GM21619 (cell line): ENCODE measurements around the gene SMG1.

Experiments
- ATAC-seq: cut with Tn5 transposase; IDR thresholded peaks from one replicate; pipeline ENCODE4 v1.9.1; 2021; ENCODE audit not compliant: unreplicated experiment

Gene SMG1

GRCh38 chr16:18855196-18855595, 71.0 kb downstream of the SMG1 start:
- ATAC-seq, result no peak

- no peak for ATAC-seq
These were observed 72.5 kb downstream of the SMG1 start for GRCh38 chr16:18853694-18854093.

DNA sequence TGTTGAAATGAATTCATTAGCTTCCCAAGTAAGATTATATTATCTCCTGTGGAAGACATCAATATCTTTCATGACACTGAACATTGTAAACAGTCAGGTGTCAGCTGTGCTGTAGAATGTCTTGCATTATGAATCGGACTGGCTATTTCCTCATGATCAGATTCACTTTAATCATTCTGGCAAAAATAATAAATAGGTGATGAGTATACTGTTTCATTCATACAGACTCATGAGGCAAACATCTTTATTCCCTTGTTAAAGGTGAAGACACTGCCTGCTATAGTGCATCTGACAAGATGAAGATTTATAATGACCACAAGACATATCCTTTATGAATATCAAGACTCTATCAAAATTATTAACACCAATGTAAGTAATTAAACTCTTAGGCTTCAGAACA, 73.6 kb downstream of the SMG1 start:
- ATAC-seq, result no peak

- ATAC-seq, result no peak
These were observed 79.8 kb downstream of the SMG1 start for GRCh38 chr16:18846416-18846815.

DNA sequence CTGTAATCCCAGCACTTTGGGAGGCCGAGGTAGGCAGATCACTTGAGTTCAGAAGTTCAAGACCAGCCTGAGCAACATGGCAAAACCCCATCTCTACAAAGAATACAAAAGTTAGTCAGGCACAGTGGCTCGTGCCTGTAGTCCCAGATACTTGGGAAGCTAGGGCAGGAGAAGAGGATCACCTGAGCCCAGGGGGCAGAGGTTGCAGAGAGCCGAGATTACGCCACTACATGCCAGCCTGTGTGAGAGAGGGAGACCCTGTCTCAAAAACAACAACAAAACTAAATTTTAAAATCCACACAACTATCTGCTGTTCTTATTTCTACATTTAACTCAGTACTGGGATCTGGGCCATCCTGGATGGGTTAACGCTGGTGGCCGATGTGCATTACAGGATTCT, 83.6 kb downstream of the SMG1 start:
- no peak for ATAC-seq

DNA sequence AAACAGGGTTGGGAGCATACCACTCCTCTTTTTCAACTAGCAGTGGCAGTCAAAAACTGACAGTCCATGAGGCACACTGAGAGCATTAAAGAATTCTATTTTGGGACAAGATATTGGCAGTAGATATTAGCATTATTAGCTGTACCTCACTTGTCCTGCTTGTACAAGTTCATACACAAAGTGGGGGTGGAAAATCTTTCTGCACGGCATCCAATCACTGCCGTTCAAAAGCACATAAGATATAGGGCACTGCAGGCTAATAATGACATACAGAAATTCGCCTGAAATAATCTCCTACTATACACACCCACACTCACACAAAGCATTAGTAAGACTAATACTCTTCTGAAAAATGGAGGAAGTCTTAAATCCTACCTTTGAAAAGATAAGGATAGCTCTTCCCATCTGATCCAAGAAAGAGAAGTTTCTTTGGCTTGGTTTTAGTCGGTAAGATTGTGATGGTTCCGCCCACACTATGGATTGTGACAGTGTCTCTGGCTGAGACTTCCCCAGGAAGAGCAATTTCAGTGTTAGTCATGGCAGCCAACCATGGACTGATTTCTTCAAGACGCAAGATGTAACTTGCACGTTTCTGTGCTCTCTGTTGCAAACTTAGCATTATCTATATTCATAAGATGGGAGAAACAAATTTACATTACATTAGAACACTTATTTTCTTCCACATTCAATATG, 84.2 kb downstream of the SMG1 start:
- ATAC-seq, result no peak

DNA sequence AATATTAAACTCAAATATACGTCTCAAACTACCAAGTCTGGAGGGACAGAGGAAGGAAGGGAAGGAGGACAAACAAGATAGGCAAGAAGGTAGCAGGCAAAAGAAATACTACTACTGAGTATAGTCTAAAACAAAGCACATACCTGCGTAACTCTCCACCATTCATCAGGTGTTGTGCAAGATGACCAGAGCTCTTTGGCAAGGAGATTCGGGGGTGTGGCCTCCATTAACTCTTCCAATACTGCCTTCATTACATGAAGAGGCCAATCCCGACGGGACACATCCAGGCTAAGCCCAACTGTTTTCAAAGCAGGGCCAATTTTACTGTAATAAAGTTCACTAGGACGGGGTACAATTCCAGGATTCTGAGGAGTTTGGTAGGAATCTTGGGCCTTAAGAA, 86.7 kb downstream of the SMG1 start:
- ATAC-seq, result no peak

DNA sequence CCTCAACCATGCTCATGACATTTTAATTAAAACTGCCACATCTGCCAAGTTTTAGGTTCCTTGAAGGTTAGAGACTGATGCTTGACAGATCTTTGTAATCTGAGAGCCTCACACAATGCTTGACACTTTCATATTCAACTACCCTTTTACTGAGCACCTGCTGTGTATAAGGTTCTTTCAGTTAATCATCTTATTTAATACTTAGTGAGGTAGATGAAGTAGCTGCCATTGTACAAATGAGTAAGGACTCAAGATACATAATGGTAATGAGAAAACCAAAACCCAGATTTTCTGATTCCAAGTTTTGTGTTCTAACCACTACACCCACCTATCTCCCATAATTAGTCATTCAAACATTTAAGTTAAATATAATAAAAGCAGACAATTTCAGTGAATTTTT, 89.5 kb downstream of the SMG1 start:
- ATAC-seq, result no peak

DNA sequence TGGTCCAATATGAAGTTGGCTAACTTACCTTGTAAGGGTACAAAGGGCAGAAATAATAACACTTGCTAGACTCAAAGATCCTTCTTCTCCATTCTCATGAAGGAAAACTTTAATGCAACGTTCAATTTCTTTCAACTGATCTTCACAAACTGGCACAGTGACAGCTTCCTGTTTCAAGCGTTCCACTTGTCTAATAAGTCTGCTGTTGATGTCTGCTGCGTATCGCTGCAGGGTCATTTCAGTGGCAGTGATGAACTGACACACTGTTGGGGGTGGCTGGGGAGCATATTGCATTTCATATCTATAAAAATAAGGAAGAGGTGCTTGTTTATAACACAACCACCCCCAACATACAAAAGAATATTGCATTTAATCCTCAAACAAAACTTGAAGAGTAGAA, 91.3 kb downstream of the SMG1 start:
- ATAC-seq, result no peak

DNA sequence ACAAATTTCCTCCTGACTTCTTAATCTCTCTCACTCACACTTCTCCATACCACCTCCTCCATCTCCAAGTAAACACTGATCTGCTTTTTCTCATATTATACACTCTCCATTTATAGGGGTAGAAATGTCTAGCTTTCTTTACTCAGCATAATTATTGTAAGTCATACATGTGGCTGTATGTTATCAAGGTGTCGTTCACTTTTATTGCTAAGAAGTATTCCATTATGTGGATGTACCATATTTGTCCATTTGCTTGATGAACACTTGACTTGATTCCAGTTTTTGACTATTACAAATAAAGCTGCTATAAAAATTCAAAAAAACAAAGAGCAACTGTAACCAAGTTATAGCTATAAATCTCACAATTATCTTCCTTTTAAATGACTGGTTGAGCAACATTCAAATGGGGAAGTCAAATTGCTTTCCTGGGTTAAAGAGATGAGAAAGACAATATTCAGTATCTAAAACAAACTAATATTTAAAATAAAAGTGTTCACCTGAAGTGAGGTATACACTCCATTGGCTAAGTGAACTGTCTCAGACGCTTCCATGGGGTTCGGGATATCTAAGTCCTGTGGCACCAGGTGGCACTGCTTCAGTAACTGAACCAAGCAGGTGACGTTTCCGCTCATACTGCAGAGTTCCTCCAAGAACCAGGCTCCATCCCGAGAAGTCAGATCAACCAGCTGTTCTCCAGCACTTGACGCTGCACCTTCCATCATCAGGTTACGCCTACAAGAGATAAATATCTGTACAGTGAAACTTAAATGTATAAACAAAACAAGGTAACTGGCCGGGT, 92.3 kb downstream of the SMG1 start:
- ATAC-seq, result no peak

- no peak for ATAC-seq
These were observed 93.6 kb downstream of the SMG1 start for GRCh38 chr16:18832613-18833012.

- ATAC-seq, result no peak
These were observed 94.2 kb downstream of the SMG1 start for GRCh38 chr16:18832006-18832405.

- no peak for ATAC-seq
These were observed 97.0 kb downstream of the SMG1 start for GRCh38 chr16:18829251-18829650.

DNA sequence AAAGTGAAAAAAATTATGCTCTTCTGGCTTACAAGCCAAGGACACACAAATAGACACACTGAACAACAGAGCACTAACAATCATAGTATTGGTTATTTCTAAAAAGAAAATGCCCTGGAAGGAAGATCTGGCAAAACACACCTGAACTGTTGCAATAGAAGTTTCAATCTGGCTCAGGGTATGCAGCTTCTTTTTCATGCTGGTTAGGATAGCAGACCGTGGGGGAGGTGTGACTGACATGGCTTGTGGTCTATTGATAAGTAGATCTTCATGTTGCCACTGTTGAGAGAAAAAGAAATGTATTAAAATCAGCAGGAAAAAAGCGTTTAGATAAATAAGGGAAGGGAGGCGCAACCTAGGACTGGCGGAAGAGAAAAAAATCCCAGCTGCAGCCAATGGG, 98.3 kb downstream of the SMG1 start:
- ATAC-seq, result no peak

GRCh38 chr16:18816286-18816685, 109.9 kb downstream of the SMG1 start:
- ATAC-seq, result no peak

- ATAC-seq, result no peak
These were observed 114.3 kb downstream of the SMG1 start for GRCh38 chr16:18811925-18812324.

DNA sequence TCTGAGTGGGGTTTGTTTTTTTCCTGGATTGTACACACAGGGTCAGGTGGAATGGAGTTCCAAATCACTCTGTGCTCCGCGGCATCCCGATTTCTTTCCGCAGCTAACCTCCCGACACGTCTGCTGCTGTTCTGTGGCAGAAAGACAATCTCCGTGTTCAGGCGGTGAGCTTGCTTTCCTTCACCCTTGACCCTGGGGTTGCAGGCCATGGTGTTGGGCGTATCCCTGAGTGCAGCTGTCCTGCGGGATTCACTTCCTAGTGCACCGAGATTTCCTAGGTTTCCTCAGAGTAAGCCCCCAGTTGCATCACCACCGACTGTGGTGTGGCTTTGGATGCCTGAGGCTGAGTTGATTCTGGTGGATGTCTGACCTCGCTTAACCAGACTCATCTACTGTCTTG, 117.0 kb downstream of the SMG1 start:
- no peak for ATAC-seq

DNA sequence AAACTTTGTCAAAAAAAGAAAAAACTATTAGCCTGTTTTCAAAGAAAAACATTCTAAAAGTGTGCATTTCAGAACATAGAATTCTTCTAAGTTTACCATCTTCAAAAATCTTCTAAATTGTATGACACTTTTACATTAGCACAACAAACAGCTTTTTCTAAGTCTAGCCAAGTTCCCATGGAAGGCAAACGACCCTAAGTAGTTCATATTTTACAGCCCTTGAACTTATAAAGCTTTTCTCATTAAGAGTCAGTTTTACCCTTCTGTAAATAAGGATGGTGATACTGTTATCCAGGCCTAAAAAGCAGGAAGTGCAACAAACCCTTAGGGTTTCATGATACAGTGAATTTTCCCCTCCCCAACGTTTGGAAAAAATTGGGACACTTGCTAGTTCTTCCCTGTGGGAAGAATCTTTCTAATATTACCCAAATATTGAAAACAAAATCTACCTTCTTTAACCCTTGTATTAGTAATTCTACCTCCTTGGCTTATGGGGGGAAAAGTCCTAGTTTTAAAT, 120.9 kb downstream of the SMG1 start:
- no peak for ATAC-seq

GRCh38 chr16:18804540-18804939, 121.7 kb downstream of the SMG1 start:
- no peak for ATAC-seq

DNA sequence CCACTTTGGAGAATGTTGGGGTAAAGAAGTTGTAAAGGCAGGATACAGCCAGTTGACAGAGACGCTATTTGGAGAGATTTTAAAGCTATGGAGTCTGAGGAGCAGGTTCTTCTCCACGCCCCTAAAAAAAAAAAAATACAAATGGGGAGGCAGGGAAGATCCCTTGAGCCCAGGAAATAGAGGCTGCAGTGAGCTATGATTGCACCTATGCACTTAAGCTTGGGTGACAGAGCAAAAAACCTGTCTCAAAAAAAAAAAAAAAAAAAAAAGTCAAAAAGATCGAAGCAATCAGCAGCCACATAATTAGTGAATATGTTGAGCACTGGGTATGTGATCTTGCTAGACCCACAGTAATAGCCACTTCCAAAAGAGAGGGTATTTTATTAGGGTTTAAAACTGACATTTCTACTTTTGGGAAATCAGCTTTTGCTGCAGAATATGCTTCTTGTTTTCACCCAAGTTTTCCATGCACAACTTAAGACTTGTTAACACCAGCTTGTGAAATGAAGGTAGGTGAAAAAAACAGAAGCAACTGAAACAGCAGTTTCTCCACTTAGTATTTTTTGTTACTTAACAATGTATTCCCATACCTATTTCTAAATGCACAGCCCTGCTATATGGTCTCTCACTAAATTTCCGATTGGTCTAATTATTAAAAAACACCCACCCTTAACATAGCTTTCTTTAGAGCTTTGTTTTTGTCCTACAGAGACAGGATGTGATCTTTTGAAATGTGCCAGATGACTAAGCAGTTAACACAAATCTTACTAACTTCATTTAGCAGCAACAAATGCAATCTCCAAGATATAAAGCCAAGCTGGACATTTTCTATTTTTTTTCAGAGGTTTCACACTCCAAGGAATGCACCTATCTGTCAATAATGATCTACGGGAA, 122.4 kb downstream of the SMG1 start:
- ATAC-seq, result no peak

- no peak for ATAC-seq
These were observed 123.4 kb downstream of the SMG1 start for GRCh38 chr16:18802767-18803343.
